SK-N-SH (cell line): ENCODE measurements around the gene ZSWIM5. TPM values are rescaled to one million over a fixed set of nuclear protein-coding genes. Genes with fewer than 3 reads are reported as not detected.

Experiments used
- CTCF ChIA-PET: fragments of 300-600, 350-600 bp; formaldehyde crosslinking; extraction: SDS; loops from one replicate; lab custom pipeline; 2021; lab: Yijun Ruan, JAX
- POLR2A ChIA-PET: fragments of 350-600 bp; sonication (Branson Sonifier 250); formaldehyde crosslinking; extraction: SDS; loops from one replicate; lab custom pipeline; 2020; ENCODE audit warnings: antibody characterized with exemption, inconsistent platforms; lab: Yijun Ruan, JAX
- DNase-seq: peaks from one replicate; pipeline ENCODE4 v3.0.0; 2012
- H2AFZ ChIP-seq: fragments of 200-600 bp; sonication (generic); 2 replicates; pipeline ENCODE4 v1.8.1; 2016; ENCODE audit warnings: antibody characterized with exemption, mild to moderate bottlenecking, low read depth
- H3F3A ChIP-seq: fragments of 200-600 bp; sonication (generic); replicated peaks from 2 replicates; pipeline ENCODE3; 2016; ENCODE audit warnings: antibody characterized with exemption, mild to moderate bottlenecking; ENCODE audit not compliant: insufficient read depth
- H3K27ac ChIP-seq, 2 experiments: fragments of 200-500 bp in 1 of 2; fragments of 200-600 bp in 1 of 2; sonication (Bioruptor generic) in 1 of 2; sonication (generic), shearing (Covaris generic) in 1 of 2; 2 replicates each; pipeline versions ENCODE4 v1.5.1 to v1.6.1; 2014 to 2016; ENCODE audit warnings: low read depth in 2 of 2, inconsistent platforms in 1 of 2, low read length in 1 of 2, mild to moderate bottlenecking in 1 of 2, mixed read lengths in 1 of 2
- H3K27me3 ChIP-seq: fragments of 200-600 bp; sonication (generic), shearing (Covaris generic); 2 replicates; pipeline ENCODE4 v1.6.1; 2016; ENCODE audit warnings: mixed run types; ENCODE audit not compliant: insufficient read depth
- H3K36me3 ChIP-seq, 2 experiments: fragments of 200-500 bp in 1 of 2; fragments of 200-600 bp in 1 of 2; sonication (Bioruptor generic) in 1 of 2; sonication (generic) in 1 of 2; replicated peaks in 1 of 2; 2 replicates each; pipeline versions ENCODE3 to v1.5.1; 2014 to 2016; ENCODE audit warnings: low read length in 1 of 2, mild to moderate bottlenecking in 1 of 2; ENCODE audit not compliant: insufficient read depth in 2 of 2, control insufficient read depth in 1 of 2
- H3K4me1 ChIP-seq, 2 experiments: fragments of 200-500 bp in 1 of 2; fragments of 200-600 bp in 1 of 2; sonication (Bioruptor generic) in 1 of 2; sonication (generic), shearing (Covaris generic) in 1 of 2; 2 replicates each; pipeline versions ENCODE4 v1.5.1 to v1.6.1; 2014 to 2016; ENCODE audit warnings: low read depth in 1 of 2, low read length in 1 of 2, mixed run types in 1 of 2; ENCODE audit not compliant: insufficient read depth in 2 of 2, control insufficient read depth in 1 of 2
- H3K4me2 ChIP-seq: fragments of 200-600 bp; sonication (generic), shearing (Covaris generic); 2 replicates; pipeline ENCODE4 v1.6.1; 2017; ENCODE audit warnings: mixed run types
- H3K4me3 ChIP-seq, 2 experiments: fragments of 200-500 bp in 1 of 2; fragments of 200-600 bp in 1 of 2; sonication (Bioruptor generic) in 1 of 2; sonication (generic), shearing (Covaris generic) in 1 of 2; 2 replicates each; pipeline versions ENCODE4 v1.5.1 to v1.8.1; 2014 to 2016; ENCODE audit warnings: low read depth in 2 of 2, inconsistent platforms in 1 of 2, low read length in 1 of 2, mild to moderate bottlenecking in 1 of 2, mixed read lengths in 1 of 2, moderate library complexity in 1 of 2
- H3K79me2 ChIP-seq: fragments of 200-600 bp; sonication (generic); 2 replicates; pipeline ENCODE4 v1.8.1; 2017; ENCODE audit warnings: mild to moderate bottlenecking; ENCODE audit not compliant: insufficient read depth
- H3K9ac ChIP-seq: fragments of 200-600 bp; sonication (generic); 2 replicates; pipeline ENCODE4 v1.6.1; 2017; ENCODE audit warnings: mixed run types
- H3K9me2 ChIP-seq: fragments of 200-600 bp; sonication (generic); 2 replicates; pipeline ENCODE4 v1.6.1; 2017; ENCODE audit warnings: mixed run types
- H3K9me3 ChIP-seq: fragments of 200-600 bp; sonication (generic); 2 replicates; pipeline ENCODE4 v1.6.1; 2017; ENCODE audit warnings: mixed run types, mild to moderate bottlenecking, moderate library complexity
- H4K20me1 ChIP-seq: fragments of 200-600 bp; sonication (generic); 2 replicates; pipeline ENCODE4 v1.6.1; 2017; ENCODE audit warnings: mild to moderate bottlenecking, mixed run types; ENCODE audit not compliant: insufficient read depth
- CHD2 ChIP-seq: fragments of 150-350 bp; IDR thresholded peaks from 2 replicates; pipeline ENCODE4 v1.6.1; 2018; ENCODE audit warnings: low read length; ENCODE audit not compliant: partially characterized antibody
- FOSL2 ChIP-seq: IDR thresholded peaks from 2 replicates; pipeline ENCODE4 v1.4.0; 2012; ENCODE audit warnings: low read depth, mild to moderate bottlenecking, moderate library complexity, borderline replicate concordance
- GATA2 ChIP-seq: sonication (generic); formaldehyde crosslinking; IDR thresholded peaks from 2 replicates; pipeline ENCODE4 v1.5.0; 2020; ENCODE audit warnings: mild to moderate bottlenecking, missing genetic modification reagents
- MAX ChIP-seq: IDR thresholded peaks from 2 replicates; pipeline ENCODE4 v1.4.0; 2012; ENCODE audit warnings: low read depth
- MEF2A ChIP-seq: IDR thresholded peaks from 2 replicates; pipeline ENCODE4 v1.4.0; 2012; ENCODE audit warnings: low read depth, borderline replicate concordance
- MXI1 ChIP-seq: IDR thresholded peaks from 2 replicates; pipeline ENCODE4 v1.6.1; 2012; ENCODE audit warnings: mild to moderate bottlenecking, low read depth, low read length, improper control_type of control experiment
- NFIC ChIP-seq: IDR thresholded peaks from 2 replicates; pipeline ENCODE4 v1.4.0; 2012; ENCODE audit warnings: borderline replicate concordance
- NRF1 ChIP-seq: IDR thresholded peaks from 2 replicates; pipeline ENCODE4 v1.6.1; 2012; ENCODE audit warnings: low read depth, mild to moderate bottlenecking, low read length
- PBX3 ChIP-seq: IDR thresholded peaks from 2 replicates; pipeline ENCODE4; 2012
- RCOR1 ChIP-seq: fragments of 150-350 bp; IDR thresholded peaks from 2 replicates; pipeline ENCODE4 v1.6.1; 2017; ENCODE audit warnings: antibody characterized with exemption, low read length
- RXRA ChIP-seq: IDR thresholded peaks from 2 replicates; pipeline ENCODE4 v1.4.0; 2012; ENCODE audit warnings: low read depth, mild to moderate bottlenecking, borderline replicate concordance
- SIN3A ChIP-seq: IDR thresholded peaks from 2 replicates; pipeline ENCODE4 v1.6.1; 2012; ENCODE audit warnings: low read depth, mild to moderate bottlenecking, low read length, moderate library complexity, borderline replicate concordance
- SMC3 ChIP-seq: IDR thresholded peaks from 2 replicates; pipeline ENCODE4 v1.6.1; 2012; ENCODE audit warnings: low read depth, low read length, improper control_type of control experiment
- TAF1 ChIP-seq: IDR thresholded peaks from 2 replicates; pipeline ENCODE4 v1.6.1; 2012; ENCODE audit warnings: low read depth, mild to moderate bottlenecking, low read length, moderate library complexity, borderline replicate concordance
- TCF12 ChIP-seq: IDR thresholded peaks from 2 replicates; pipeline ENCODE4 v1.4.0; 2012
- USF2 ChIP-seq: fragments of 150-350 bp; IDR thresholded peaks from 2 replicates; pipeline ENCODE4 v1.6.1; 2017; ENCODE audit warnings: antibody characterized with exemption, low read length, low read depth, borderline replicate concordance
- ZBTB33 ChIP-seq: IDR thresholded peaks from 2 replicates; pipeline ENCODE4 v1.4.0; 2012; ENCODE audit warnings: low read depth, borderline replicate concordance
- WGBS: methylation state at CpG from one replicate; pipeline ENCODE4 v1.1.6; 2017; ENCODE audit warnings: low lambda C conversion rate; 5-methylcytosine and 5-hydroxymethylcytosine counted together
- polyA plus RNA-seq, 3 experiments: library from polyadenylated mRNA; depleted of rRNA; stranded (reverse); fragments of >200 nt; gene quantifications; 2 replicates each; pipeline ENCODE4 v1.2.3, GENCODE V29; 2012

ZSWIM5 gene
- polyA plus RNA-seq, 1 of the 3 experiments (the other 2 are of a cell fraction): 0.07 TPM

- DNase-seq: no peak
- Histone ChIP-seq H3K27me3 (no peaks in the 10 kb centered on the region; the same call in 1 of the 2 replicates), H3F3A (no peaks in the 10 kb centered on the region), H3K9me3 (no peaks in the 10 kb centered on the region), H3K9ac (no peak overlapping the region), H3K36me3 (no peaks in the 10 kb centered on the region), H3K4me2 (no peak overlapping the region), H3K9me2 (no peaks in the 10 kb centered on the region), H3K79me2 (no peaks in the 10 kb centered on the region), H3K4me3 (no peak overlapping the region), H3K4me1 (no peaks in the 10 kb centered on the region), H2AFZ (no peak overlapping the region), H3K27ac (no peak overlapping the region), H4K20me1 (no peaks in the 10 kb centered on the region)
- WGBS: 9% methylated on average over 1 of the region's 1 CpG
- ChIA-PET POLR2A (no interaction called here), CTCF (no interaction called here)
- TF ChIP-seq ZBTB33 (no peak), USF2 (no peak), RXRA (no peak), CHD2 (no peak), MXI1 (no peak), SIN3A (no peak), SMC3 (no peak), NRF1 (no peak), RCOR1 (no peak), PBX3 (no peak), NFIC (no peak), GATA2 (CRISPR knock-in tag) (no peak), TAF1 (no peak), FOSL2 (no peak), MEF2A (no peak), TCF12 (no peak), MAX (no peak)
These were observed 24.1 kb upstream of the ZSWIM5 start for GRCh38 chr1:45230537-45230936.
